Stimulated activated CD8-positive, alpha-beta memory T cell treated with anti-CD3 and anti-CD28 coated beads, Interleukin-12 subunit alpha, Interleukin-12 subunit beta, amount 100 ng/mL, for 24 hours (primary cell): ENCODE results near the gene SEC61A1.
A peak's percentile ranks its signal among the peaks of the same experiment; 100 is the strongest.

Experiments used
- DNase-seq: peaks from one replicate; pipeline ENCODE4 v3.0.0-alpha.2; 2020; ENCODE audit errors: extremely low read depth

The SEC61A1 gene

GRCh38 chr3:128078322-128078721, 26.1 kb downstream of the SEC61A1 start:
- DNase-seq: no peak

DNA sequence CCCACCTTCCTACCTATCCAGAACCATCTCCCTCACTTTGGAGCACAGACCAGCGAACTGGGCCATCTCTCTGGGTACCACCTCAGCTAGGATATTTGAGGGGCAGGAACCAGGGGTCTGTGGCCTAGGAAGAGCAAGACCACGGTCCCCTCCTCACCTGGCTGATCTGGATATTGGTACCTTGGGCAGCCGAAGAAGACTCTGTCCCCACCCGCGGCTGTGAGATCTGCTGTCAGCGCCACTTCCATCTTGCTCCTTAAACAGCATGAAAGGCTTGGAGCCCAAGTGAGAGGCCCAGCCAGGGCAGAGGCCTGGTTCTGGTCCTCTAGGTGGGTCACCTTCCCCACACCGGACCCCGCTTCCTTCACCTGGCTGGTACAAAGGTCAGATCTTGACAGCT, 26.6 kb downstream of the SEC61A1 start:
- DNase-seq: no peak

DNA sequence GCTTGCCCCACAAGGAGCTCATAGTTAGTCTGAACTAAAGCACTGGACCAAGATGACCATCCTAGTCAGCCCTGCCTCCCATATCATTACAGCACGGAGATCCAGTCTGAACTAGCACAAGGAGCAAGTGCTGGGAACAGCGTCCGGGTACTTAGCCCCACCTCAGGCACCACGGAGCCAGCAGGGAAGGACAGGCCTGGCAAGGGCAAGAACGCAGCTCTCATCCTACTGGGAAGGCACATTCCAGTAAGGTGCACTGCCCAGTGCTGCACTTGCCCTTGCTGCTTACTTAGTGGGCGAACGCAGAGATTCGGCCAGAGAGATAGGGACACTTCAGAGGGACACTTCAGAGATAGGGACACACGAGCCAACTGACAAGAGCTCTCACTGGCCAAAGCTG, 27.6 kb downstream of the SEC61A1 start:
- no peak for DNase-seq

DNA sequence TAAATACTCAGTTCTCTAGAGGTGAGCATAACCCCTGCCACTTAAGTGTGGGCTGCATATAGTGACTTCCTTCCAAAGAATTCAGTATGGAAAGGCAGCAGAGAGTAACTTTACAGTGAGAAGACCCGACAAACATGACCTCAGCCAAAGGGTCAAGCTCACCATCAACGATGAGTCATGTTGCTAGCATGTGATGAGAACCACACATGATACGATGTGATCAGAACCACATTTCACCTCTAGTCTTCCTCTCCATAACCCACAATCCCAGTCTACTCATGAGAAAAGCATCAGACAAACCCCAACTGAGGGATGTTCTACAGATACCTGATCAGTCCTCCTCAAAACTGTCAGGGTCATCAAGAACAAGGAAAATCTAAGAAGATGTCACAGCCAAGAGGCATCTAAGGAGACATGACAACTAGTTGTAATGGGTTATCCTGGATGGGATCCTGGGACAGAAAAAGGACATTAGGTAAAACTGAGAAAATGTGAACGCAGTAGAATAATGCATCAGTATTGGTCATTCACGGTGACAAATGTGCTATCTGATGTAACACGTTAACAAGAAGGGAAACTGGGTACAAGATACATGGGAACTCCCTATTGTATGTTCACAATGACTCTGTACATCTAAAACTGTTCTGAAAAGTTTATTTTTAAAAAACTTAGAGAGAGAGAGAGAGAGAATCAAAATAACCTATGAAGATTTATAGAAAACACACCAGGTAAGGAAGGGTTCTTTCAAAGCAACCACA, 28.3 kb downstream of the SEC61A1 start:
- DNase-seq: no peak

DNA sequence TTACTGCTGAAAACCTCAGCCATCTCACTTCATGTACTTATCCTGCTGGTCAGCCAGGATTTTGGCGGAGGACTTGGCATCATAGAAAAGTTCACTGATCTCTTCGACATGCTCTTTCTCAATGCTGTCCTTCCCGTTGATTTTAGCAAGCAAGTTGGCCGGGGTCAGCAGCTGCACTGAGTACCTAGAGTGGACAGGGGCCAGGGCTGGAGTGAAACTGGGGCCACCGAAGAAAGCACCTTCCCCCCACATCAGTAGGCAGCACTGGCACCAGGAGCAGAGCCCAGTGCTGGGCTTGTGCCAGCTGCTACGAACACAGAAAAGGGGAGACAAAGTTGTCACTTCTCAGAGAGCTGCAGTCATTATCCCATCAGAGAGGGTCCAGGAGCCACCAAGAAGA, 29.0 kb downstream of the SEC61A1 start:
- no peak for DNase-seq

- no peak for DNase-seq
Measured at GRCh38 chr3:128081846-128082245, 29.6 kb downstream of the SEC61A1 start.

GRCh38 chr3:128082546-128082945, 30.3 kb downstream of the SEC61A1 start:
- no peak for DNase-seq

DNA sequence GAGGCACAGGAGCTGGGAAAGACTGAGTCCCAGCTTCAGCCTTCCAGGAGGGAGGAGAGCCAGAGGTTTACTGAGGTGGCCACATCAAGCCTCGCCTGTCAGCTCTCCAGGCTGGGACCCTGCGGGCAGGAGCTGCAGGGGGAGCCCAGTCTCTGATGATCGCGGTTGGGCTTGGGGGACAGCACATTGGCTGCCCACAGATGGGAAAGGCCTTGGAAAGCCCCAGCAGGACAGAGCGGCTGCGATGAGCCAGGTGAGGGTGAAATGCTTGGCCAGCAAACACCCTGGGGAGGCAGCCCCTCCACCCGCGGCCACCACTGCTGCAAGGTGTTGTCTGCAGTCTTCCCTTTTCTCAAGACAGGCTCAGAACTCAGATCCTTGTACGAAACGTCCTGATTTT, 31.2 kb downstream of the SEC61A1 start:
- DNase-seq: no peak

DNA sequence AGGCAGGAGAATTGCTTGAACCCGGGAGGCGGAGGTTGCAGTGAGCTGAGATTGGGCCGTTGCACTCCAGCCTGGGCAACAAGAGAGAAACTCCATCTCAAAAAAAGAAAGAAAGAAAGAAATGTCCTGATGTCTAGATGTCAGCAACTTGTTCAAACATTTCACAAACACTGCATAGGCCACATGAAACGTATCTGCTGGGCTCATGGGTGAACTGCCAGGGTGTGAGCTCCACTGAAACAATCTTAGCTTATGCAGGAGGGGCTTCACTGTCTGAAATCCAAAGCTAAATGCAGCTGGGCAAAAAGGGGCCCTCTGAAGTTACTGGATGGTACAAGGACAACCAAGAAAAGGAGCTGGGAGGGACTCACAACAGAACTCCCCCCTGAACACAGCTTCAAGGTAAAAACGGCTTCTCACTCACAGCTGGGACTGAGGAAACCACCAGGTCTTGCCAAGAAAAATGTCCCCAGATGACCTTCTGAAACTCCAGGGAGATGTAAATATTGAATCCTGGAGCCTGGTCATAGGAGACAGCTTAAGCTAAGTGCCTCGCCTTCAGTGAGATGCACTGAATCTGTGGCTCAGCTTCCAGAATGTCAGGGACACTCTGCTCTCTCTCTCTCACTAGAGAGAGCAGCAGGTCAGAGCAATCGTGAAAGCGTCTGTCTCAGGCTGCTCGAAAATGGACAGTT, 31.9 kb downstream of the SEC61A1 start:
- DNase-seq: no peak

- no peak for DNase-seq
Measured at GRCh38 chr3:128084675-128085021, 32.4 kb downstream of the SEC61A1 start.

DNA sequence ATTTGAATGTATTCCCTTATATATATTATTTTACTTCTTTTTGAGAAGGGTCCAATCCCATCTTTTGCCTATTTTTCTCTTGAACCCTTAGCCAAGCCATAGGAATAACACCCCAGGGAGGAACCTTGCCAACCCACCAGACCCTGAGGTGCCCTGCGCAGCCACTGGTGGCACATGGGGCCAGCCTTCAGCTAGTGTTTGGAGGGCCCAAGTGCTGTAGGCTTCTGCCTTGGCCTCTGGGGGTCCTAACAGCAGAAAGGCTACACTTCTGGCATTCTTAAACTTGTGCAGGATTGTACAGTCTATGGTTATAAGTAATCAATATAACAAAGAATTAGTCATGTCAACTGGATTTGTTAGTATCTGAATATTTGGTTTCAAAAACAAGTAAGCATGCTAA, 36.9 kb downstream of the SEC61A1 start:
- no peak for DNase-seq

DNA sequence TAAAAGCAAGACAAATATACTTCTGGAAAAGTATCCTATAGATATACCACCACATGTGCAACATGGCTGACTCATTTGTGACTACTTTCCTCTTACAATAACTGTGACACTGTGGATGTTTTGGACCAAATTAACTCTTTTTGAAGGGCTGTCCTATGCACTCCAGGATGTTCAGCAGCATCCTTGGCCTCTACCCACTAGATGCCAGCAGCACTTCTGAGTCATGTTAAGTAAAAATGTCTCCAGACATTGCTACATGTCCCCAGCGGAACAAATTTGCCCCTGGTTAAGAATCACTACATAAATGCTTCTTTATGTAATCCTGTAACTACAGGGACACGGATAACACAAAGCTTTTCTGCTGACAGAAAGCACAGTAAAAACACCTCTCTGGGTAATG, 39.3 kb downstream of the SEC61A1 start:
- no peak for DNase-seq

GRCh38 chr3:128094295-128095151, 42.3 kb downstream of the SEC61A1 start:
- DNase-seq: no peak

GRCh38 chr3:128095222-128095703, 43.0 kb downstream of the SEC61A1 start:
- peak; percentile 54 for DNase-seq

GRCh38 chr3:128098234-128098633, 46.0 kb downstream of the SEC61A1 start:
- DNase-seq: no peak

DNA sequence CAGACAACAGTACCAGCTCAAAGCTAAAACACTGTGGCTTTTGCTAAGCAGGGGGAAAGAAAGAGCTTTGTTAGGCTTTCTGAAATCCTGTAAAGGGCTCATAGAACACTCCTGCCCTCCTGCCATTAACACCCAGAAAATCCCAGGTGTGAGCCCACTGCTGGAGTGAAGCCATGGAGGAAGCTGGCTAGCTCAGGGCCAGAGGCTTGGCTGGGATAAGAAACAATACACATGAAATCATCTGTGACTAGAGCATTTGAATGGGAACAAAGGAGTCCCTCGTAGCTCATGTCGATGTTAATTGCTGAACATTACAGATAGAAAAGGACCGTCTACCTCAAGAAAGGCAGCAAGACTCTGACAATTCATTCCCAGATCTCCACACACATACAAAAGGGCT, 47.9 kb downstream of the SEC61A1 start:
- no peak for DNase-seq

DNA sequence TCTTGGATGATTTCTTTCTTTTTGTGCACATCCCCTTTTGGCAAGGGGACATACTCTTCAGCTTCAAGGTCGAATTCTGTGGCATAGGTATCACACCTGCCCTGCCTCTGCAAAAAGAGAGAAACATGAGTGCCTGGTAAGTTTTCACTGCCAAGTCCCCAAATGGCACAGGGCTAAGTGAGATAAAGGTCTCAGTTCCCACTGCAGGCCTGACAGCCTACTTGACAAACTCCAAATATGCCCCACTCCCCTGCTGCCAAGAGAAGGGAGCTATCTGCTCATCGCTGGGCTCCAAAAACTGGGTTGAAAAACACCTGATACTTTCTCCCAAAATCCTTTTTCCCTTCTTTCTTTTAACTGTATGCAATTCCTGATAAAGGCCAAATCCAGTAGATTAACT, 48.4 kb downstream of the SEC61A1 start:
- DNase-seq: no peak

- no peak for DNase-seq
Measured at GRCh38 chr3:128103136-128103676, 51.0 kb downstream of the SEC61A1 start.

DNA sequence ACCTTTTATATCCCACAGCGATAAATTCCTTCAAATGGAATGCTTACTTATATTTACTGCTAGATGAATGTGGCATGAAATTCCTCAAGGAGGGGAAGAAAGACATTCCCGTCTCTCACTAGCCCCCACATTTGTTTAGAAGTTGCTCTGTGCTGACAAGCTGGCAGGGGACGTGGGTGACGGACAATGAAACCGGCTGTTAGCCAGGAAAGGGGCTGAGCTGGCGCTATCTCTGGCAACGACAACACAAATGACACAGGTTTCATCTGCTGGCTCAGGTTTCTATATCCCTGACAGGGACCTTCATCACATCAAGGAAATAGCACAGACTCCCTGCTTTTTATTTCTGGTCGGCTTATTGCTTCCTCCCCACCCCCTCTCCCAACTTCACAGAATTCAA, 55.6 kb downstream of the SEC61A1 start:
- no peak for DNase-seq

DNA sequence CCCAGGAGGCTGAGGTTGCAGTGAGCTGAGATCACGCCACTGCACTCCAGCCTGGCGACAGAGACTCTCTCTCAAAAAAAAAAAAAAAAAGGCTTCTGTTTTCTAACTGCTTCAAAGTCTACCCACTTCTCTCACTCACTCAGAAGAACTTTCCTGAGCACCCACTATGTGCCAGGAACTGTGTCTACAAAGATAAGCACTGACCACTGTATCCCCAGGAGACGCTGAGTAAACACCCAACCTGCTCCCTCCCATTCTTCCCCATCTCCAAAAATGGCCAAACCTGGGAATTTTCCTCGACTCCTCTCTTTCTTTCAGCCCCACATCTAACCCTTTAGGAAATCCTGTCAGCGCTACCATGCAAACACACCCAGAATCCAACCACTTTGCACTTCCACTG, 58.9 kb downstream of the SEC61A1 start:
- no peak for DNase-seq

GRCh38 chr3:128112357-128112968, 60.2 kb downstream of the SEC61A1 start:
- DNase-seq: peak; percentile 10
